Muscle layer of colon (tissue), 2 donors: ENCODE measurements around the gene MAP6.
"Not testable (repeated sequence)": the region's sequence is repeated elsewhere in the genome, so short reads cannot be mapped to it uniquely, and the experiment has no call there.

Experiments used
- H3K27ac ChIP-seq: one replicate; pipeline ENCODE4 v1.7.0; 2013; ENCODE audit warnings: low read depth, mild to moderate bottlenecking, low read length, moderate library complexity
- H3K27me3 ChIP-seq, 2 donors: one replicate each; pipeline ENCODE4 v1.7.0; 2013; ENCODE audit warnings: low read length in 2 of 2, mild to moderate bottlenecking in 2 of 2; ENCODE audit not compliant: insufficient read depth in 2 of 2, control insufficient read depth in 1 of 2
- H3K36me3 ChIP-seq: one replicate; pipeline ENCODE4 v1.7.0; 2013; ENCODE audit warnings: mild to moderate bottlenecking, low read length; ENCODE audit not compliant: insufficient read depth
- H3K4me1 ChIP-seq: one replicate; pipeline ENCODE4 v1.7.0; 2013; ENCODE audit warnings: mild to moderate bottlenecking, low read length; ENCODE audit not compliant: insufficient read depth
- H3K4me3 ChIP-seq, 2 donors: one replicate each; pipeline ENCODE4 v1.7.0; 2013; ENCODE audit warnings: low read length in 2 of 2, low read depth in 1 of 2, mild to moderate bottlenecking in 1 of 2, moderate library complexity in 1 of 2
- H3K9ac ChIP-seq: one replicate; pipeline ENCODE4 v1.7.0; 2013; ENCODE audit warnings: low read length
- H3K9me3 ChIP-seq: one replicate; pipeline ENCODE4 v1.7.0; 2013; ENCODE audit warnings: mild to moderate bottlenecking, low read length
- donor health status: abdominal sarcoma.
- donor health status: Adenocarcinoma of cecum.

Gene MAP6

DNA sequence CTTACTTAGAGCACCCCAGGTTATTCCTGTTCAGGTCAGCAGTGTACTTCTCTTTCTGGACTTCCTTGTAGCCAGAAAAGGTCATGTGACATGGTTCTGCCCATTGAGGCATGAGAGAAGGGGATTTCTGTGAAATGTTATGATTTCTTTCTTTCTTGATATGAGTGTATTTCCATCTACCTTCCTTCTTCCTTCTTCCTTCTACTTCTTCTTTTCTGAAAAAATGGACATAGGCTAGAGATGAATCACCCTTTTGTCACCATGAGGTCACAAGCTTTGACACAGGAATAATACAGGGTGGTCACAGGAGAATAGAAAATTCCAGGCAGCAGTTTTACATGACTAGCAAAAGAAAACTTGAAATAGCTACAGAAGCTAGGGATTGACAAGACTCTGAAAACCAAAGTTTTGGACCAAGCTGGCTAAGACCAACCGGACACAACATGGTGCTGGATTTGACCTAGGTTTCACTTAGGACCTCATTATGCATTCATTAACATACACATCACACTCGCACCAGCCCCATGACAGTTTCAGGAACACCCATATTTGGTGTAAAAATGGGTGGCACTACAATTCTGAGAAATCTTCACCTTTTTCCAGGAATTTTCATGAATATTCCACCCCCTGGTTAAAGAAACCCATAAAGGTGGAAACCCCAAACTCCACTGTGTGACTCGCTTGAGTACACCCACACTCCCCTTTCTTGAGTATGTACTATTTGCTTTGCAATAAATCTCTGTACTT, 21.2 kb upstream of the MAP6 start:
- Histone ChIP-seq H3K27me3 (no peaks in the 10 kb centered on the region), H3K9ac (no peak overlapping the region), H3K27ac (no peak overlapping the region), H3K9me3 (no peaks in the 10 kb centered on the region), H3K4me3 (no peak overlapping the region), H3K4me1 (no peaks in the 10 kb centered on the region), H3K36me3 (no peaks in the 10 kb centered on the region)

- H3K9me3 ChIP-seq, H3K4me3 ChIP-seq: not testable (repeated sequence)
These were observed 15.0 kb upstream of the MAP6 start for GRCh38 chr11:75683856-75684255.

DNA sequence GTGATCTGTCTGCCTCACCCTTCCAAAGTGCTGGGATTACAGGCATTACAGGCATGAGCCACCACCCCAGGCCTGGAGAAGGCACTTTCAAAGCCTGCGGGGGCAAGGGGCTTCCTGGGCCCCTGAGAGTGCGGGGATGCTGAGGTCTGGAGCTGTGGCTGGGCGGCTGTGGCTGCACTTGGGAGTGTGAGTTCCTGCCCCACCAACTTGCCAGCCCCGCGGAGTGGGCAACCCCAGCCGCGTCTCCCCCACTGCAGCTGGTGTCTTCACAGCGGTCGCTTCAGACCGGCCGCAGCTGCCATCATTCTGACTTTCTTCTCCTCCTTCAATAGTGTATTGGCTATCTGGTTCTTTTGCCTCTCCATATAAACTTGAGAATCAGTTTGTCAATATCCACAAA, 10.7 kb upstream of the MAP6 start:
- Histone ChIP-seq H3K4me3 (no peak overlapping the region), H3K9me3 (no peaks in the 10 kb centered on the region), H3K9ac (no peak overlapping the region)

More at GRCh38 chr11:75683856-75684255, 15.0 kb upstream of the MAP6 start:
- not testable (repeated sequence) for H3K27ac ChIP-seq, H3K36me3 ChIP-seq, H3K9ac ChIP-seq, H3K27me3 ChIP-seq, H3K4me1 ChIP-seq

DNA sequence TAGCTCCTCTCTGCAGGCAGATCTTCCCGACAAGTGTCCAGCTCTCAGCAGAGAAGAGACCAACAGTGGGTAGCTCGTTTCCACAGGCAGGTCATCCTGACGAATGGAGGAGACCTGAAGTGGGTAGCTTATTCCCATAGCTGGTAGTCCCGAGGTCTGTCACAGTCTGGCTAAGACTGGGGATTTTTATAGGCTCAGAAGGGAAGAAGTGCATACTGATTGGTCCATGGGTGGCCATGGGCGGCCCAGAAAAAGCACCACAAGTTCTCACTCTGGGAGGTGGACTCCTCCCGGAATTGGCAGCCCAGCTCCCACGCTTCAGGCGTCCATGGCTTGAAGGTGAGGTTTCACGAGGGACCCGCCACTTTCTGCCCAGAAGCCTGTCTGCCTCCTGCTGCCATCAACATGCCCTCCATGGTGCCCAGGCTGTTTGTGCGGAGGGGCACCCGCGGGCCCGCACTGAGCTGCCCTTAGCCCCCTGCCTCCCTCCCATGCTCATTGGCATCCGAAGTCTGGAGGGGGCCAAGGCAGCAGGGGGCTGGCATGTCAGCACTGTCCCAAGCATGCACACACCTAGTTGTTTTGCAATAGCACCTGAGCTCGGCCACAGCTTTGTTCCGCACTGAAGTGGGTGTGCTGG, 9.9 kb upstream of the MAP6 start:
- H3K36me3 ChIP-seq: no peaks in the 10 kb centered on the region
- no peaks in the 10 kb centered on the region for H3K4me1 ChIP-seq
- no peak overlapping the region for H3K4me3 ChIP-seq
- no peak overlapping the region for H3K27ac ChIP-seq
- no peaks in the 10 kb centered on the region for H3K9me3 ChIP-seq
- no peaks in the 10 kb centered on the region for H3K27me3 ChIP-seq
- no peak overlapping the region for H3K9ac ChIP-seq

More for the DNA sequence above, 10.7 kb upstream of the MAP6 start:
- Histone ChIP-seq H3K36me3 (no peaks in the 10 kb centered on the region), H3K27ac (no peak overlapping the region), H3K4me1 (no peaks in the 10 kb centered on the region), H3K27me3 (no peaks in the 10 kb centered on the region)

- no peak overlapping the region for H3K27ac ChIP-seq
- no peaks in the 10 kb centered on the region for H3K9me3 ChIP-seq
- H3K27me3 ChIP-seq: no peaks in the 10 kb centered on the region
- H3K36me3 ChIP-seq: no peaks in the 10 kb centered on the region
- H3K9ac ChIP-seq: no peak overlapping the region
- H3K4me1 ChIP-seq: no peaks in the 10 kb centered on the region
- H3K4me3 ChIP-seq: no peak overlapping the region
These were observed 9.1 kb upstream of the MAP6 start for GRCh38 chr11:75677909-75678308.

DNA sequence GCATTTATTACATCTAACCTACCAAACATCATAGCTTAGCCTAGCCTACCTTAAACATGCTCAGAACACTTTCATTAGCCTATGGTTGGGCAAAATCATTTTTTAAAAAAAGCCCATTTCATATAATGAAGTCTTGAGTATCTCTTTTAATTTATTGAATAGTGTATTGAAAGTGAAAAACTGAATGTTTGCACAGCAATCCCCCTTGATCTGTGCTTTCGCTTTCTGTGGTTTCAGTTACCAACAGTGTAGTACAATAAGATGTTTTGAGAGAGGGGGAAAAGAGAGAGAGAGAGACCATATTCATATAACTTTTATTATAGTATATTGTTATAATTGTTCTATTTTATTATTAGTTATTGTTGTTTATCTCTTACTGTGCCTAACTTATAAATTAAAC, 8.4 kb upstream of the MAP6 start:
- H3K27me3 ChIP-seq: no peaks in the 10 kb centered on the region
- no peak overlapping the region for H3K4me3 ChIP-seq
- H3K36me3 ChIP-seq: no peaks in the 10 kb centered on the region
- H3K27ac ChIP-seq: no peak overlapping the region
- no peaks in the 10 kb centered on the region for H3K4me1 ChIP-seq
- no peak overlapping the region for H3K9ac ChIP-seq
- no peaks in the 10 kb centered on the region for H3K9me3 ChIP-seq

- Histone ChIP-seq H3K9me3 (no peaks in the 10 kb centered on the region), H3K36me3 (no peaks in the 10 kb centered on the region), H3K27me3 (no peaks in the 10 kb centered on the region), H3K9ac (no peak overlapping the region), H3K4me3 (no peak overlapping the region), H3K27ac (no peak overlapping the region), H3K4me1 (no peaks in the 10 kb centered on the region)
These were observed 5.2 kb upstream of the MAP6 start for GRCh38 chr11:75673977-75674582.

- H3K27me3 ChIP-seq: peaks cover 0 to 7% of the 10 kb centered on the region in 2 donors
- no peaks in the 10 kb centered on the region for H3K4me1 ChIP-seq
- no peaks in the 10 kb centered on the region for H3K36me3 ChIP-seq
- H3K9ac ChIP-seq: no peak overlapping the region
- peak overlapping the region; percentile 48 for H3K27ac ChIP-seq
- no peaks in the 10 kb centered on the region for H3K9me3 ChIP-seq
- H3K4me3 ChIP-seq: peak overlapping the region; percentile 64 to 69
These were observed 897 bp downstream of the MAP6 start for GRCh38 chr11:75667831-75668450.

DNA sequence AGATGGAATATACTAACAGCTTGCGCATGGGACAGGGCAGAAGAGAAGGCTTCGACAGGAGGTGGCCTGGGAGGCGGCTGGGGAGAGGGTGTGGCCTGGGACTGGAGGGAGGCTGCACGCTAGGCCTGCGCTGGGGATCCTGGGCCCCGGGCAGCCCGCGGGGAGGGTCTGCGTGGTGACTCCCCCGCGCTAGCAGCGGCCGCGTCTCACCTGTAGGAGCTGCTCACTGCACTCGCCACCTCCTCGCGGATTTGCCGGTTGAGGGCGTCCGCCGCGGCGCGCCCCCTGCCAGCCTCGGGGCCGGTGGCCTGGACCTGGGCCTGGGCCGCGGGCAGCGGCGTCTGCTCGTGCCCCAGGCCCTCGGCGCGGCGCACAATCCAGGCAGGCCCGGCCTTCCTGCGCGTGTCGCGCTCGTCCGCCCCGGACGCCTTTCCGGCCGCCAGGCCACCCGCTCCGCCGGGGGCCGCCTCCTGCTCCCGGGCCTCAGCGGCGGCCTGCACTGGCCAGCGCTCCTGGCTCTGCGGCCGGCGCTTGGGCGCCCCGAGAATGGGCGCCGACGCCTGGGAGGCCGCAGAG, 1.5 kb downstream of the MAP6 start:
- no peaks in the 10 kb centered on the region for H3K4me1 ChIP-seq
- H3K9ac ChIP-seq: no peak overlapping the region
- no peak overlapping the region for H3K27ac ChIP-seq
- no peaks in the 10 kb centered on the region for H3K9me3 ChIP-seq
- peak overlapping the region; percentile 44 to 69 for H3K4me3 ChIP-seq
- no peaks in the 10 kb centered on the region for H3K36me3 ChIP-seq
- H3K27me3 ChIP-seq: peaks cover 0 to 7% of the 10 kb centered on the region in 2 donors

DNA sequence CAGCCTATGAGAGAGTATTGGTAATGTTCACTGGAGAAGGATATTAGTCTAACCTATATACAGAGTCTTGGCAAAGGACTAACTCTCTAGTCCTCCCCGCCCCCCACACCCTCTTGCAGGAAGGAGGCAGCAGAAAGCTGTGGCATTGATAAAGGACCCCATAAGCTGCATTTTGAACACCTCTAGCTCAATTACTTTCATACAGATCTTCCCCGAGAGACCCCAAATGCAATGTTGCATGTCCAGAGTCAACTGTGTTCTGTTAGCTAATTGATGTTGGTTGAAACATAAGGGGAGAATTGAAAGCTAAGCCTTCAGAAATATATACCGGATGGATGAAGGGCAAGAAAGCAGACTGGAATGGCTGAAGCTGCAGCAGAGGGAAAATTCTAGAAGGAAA, 2.8 kb downstream of the MAP6 start:
- Histone ChIP-seq H3K27me3 (peaks cover 0 to 7% of the 10 kb centered on the region in 2 donors), H3K27ac (no peak overlapping the region), H3K4me1 (no peaks in the 10 kb centered on the region), H3K9ac (no peak overlapping the region), H3K4me3 (no peak overlapping the region), H3K36me3 (no peaks in the 10 kb centered on the region), H3K9me3 (no peaks in the 10 kb centered on the region)

DNA sequence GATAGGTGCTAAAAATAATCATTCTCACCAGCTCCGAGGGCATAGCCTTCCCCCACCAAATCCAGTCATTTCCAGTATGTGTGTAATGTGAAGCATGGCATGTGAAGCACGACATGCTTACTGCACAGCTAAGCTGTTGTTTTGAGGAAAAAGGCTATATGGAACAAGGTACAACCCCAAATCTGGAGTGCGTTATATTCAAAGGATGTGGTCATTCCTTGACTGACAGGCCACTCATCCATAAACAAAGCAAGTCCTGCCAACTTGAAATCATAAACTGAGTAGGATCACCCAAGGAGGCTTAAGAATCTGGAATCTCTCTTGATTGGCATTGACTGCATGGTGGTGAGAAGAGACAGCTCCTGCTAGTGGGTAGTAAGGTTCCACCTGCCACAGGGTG, 3.7 kb downstream of the MAP6 start:
- Histone ChIP-seq H3K27ac (no peak overlapping the region), H3K9ac (no peak overlapping the region), H3K27me3 (peaks cover 0 to 7% of the 10 kb centered on the region in 2 donors), H3K9me3 (no peaks in the 10 kb centered on the region), H3K4me1 (no peaks in the 10 kb centered on the region), H3K36me3 (no peaks in the 10 kb centered on the region), H3K4me3 (no peak overlapping the region)
